Keratinocyte (primary cell): ENCODE measurements around the gene TTC31.

ENCODE experiments used
- EZH2 ChIP-seq: IDR thresholded peaks from one replicate; pipeline ENCODE4 v1.6.1; 2012; ENCODE audit warnings: inconsistent platforms, mild to moderate bottlenecking, low read length, moderate library complexity
- TF ChIP-seq, protein P1 (sequence below), 3 experiments: IDR thresholded peaks in 1 of 3; conservative IDR thresholded peaks in 1 of 3; optimal IDR thresholded peaks in 1 of 3; 2 replicates in 2 of 3; 3 replicates in 1 of 3; pipeline versions ENCODE3 to v1.5.1; 2011; ENCODE audit warnings: low read length in 3 of 3, mild to moderate bottlenecking in 3 of 3, moderate library complexity in 2 of 3, control low read depth in 1 of 3, inconsistent platforms in 1 of 3; ENCODE audit not compliant: insufficient read depth in 2 of 3; ENCODE audit errors: extremely low read depth in 1 of 3

DNA sequence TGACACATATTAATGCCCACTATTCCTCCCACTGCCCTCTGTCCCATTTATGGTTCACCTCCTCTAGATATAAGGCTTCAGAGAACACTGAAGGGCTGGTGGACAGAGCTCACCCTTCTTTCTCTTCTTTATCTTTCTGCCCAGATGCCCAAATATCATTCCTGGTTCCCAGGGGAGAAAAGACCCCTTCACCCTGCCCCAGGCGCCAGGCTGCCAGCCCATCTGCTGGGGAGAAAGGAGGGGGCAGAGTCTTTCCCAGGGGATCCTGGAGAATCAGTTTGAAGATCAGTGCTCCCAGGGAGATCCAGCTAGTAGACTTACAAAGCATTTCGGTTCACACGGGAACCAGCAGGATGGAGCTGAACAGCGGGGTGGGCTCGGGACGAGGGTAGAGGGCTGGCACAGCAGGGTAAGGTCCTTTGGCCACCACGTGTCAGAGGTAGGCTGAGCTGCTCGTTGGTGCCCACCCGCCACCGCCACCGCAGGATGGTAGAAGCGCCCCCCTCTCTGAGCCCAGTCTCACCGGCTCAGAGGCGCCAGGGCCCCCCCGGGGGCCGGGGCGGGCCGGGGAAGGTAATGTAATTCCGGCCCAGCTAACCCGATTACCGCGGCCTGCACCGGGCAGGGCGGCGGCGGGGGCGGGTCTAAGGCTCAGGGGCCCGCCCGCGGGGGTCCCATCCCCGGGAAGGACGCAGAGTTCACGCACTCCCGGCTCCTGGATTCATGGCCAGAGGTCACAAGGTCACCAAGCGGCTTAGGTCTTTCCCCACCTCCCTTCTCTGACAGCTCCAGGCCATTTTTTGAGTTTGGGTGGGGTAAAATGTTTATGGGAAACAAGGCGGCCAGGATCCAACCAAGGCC is 30.1 kb downstream of the TTC31 start:
- TF ChIP-seq EZH2: no peak
- TF ChIP-seq, protein P1, sequence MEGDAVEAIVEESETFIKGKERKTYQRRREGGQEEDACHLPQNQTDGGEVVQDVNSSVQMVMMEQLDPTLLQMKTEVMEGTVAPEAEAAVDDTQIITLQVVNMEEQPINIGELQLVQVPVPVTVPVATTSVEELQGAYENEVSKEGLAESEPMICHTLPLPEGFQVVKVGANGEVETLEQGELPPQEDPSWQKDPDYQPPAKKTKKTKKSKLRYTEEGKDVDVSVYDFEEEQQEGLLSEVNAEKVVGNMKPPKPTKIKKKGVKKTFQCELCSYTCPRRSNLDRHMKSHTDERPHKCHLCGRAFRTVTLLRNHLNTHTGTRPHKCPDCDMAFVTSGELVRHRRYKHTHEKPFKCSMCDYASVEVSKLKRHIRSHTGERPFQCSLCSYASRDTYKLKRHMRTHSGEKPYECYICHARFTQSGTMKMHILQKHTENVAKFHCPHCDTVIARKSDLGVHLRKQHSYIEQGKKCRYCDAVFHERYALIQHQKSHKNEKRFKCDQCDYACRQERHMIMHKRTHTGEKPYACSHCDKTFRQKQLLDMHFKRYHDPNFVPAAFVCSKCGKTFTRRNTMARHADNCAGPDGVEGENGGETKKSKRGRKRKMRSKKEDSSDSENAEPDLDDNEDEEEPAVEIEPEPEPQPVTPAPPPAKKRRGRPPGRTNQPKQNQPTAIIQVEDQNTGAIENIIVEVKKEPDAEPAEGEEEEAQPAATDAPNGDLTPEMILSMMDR (optimal IDR thresholded peaks at IDR 0.05 in 1 of 3, IDR thresholded peaks at IDR 0.05 in 1 of 3, conservative IDR thresholded peaks at IDR 0.05 in 1 of 3; ENCODE audit: extremely low read depth in 1 of 3, insufficient read depth in 2 of 3, low read length in 3 of 3): no peak
